Thyroid gland (tissue), 4 donors: Measurements from ENCODE around the gene TAF6. TPM values are rescaled to one million over a fixed set of nuclear protein-coding genes. Genes with fewer than 3 reads are reported as not detected.

Experiments
- DNase-seq, 2 donors: peaks; one replicate each; pipeline ENCODE4 v3.0.0-alpha.2; 2019
- H3K27ac ChIP-seq, 3 donors: fragments of 200-600 bp; sonication (generic); 1 replicate in 2 of 3; 2 replicates in 1 of 3; pipeline ENCODE4 v1.5.1; 2016 to 2019; ENCODE audit warnings: mild to moderate bottlenecking in 1 of 3, moderate library complexity in 1 of 3
- H3K27me3 ChIP-seq: fragments of 200-600 bp; sonication (generic); one replicate; pipeline ENCODE4 v1.5.1; 2019
- H3K36me3 ChIP-seq, 2 donors: fragments of 200-600 bp; sonication (generic); one replicate each; pipeline ENCODE4 v1.5.1; 2016 to 2019
- H3K4me1 ChIP-seq, 2 donors: fragments of 200-600 bp; sonication (generic); one replicate each; pipeline ENCODE4 v1.5.1; 2017 to 2019
- H3K4me3 ChIP-seq, 3 donors: fragments of 200-600 bp; sonication (generic); replicated peaks in 1 of 3; 1 replicate in 2 of 3; 2 replicates in 1 of 3; pipeline ENCODE4 v1.5.1; 2016; ENCODE audit warnings: mild to moderate bottlenecking in 1 of 3
- H3K9me3 ChIP-seq: fragments of 200-600 bp; sonication (generic); one replicate; pipeline ENCODE4 v1.5.1; 2017
- POLR2A ChIP-seq, 2 donors: fragments of 450-650 bp; IDR thresholded peaks; one replicate each; pipeline ENCODE4 v1.6.1; 2017; ENCODE audit warnings: antibody characterized with exemption in 2 of 2, mild to moderate bottlenecking in 2 of 2, moderate library complexity in 1 of 2
- WGBS, 2 donors: methylation state at CpG; one replicate each; pipeline ENCODE4 v1.1.5; 2017; 5-methylcytosine and 5-hydroxymethylcytosine counted together
- intact Hi-C: fragments of 100-400 bp; cut with DNase I; formaldehyde crosslinking; loops from one replicate; pipeline ENCODE4 v1.15.1; 2023
- total RNA-seq, 4 donors: library from RNA; depleted of rRNA; stranded (reverse); fragments of >200 nt; gene quantifications; one replicate each; pipeline ENCODE4 v1.2.3, GENCODE V29; 2016
- TF ChIP-seq, protein P1 (sequence below), 6 experiments: fragments of 200-600 bp in 3 of 6; fragments of 450-650 bp in 3 of 6; sonication (generic) in 3 of 6; IDR thresholded peaks; one replicate each; pipeline ENCODE4 v1.5.1; 2016 to 2019; ENCODE audit warnings: antibody characterized with exemption in 6 of 6, mild to moderate bottlenecking in 2 of 6, inconsistent platforms in 1 of 6, moderate library complexity in 1 of 6

The TAF6 gene
- total RNA-seq, 4 donors from 2014 or later = 50.3 to 104 (median 85.2) TPM

DNA sequence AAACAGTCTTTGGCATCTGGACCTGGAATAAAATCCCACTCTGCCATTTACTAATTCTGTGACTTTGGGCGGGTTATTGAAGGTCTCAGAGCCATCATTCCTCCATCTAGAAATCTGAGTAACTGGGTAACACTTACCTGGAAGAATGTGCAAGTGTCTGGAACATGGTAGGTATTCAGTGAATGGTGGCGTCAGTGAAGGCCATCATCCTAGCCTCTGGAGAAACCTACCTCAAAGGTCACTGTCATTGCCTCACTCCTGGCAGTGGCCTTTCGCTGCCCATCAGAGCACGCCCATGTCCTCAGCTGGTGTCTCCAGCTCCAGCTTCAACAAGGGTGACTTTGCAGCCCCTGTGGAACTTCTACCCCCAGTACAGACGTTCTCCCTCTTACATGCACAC is 44.7 kb upstream of the TAF6 start:
- Histone ChIP-seq H3K4me1 (peaks cover 6 to 15% of the 10 kb centered on the region in 2 donors), H3K9me3 (no peaks in the 10 kb centered on the region), H3K36me3 (no peaks in the 10 kb centered on the region), H3K4me3 (no peak overlapping the region), H3K27me3 (no peaks in the 10 kb centered on the region), H3K27ac (no peak overlapping the region)
- no peak for DNase-seq
- TF ChIP-seq POLR2A (IDR thresholded peaks at IDR 0.05) = no peak
- TF ChIP-seq, protein P1, sequence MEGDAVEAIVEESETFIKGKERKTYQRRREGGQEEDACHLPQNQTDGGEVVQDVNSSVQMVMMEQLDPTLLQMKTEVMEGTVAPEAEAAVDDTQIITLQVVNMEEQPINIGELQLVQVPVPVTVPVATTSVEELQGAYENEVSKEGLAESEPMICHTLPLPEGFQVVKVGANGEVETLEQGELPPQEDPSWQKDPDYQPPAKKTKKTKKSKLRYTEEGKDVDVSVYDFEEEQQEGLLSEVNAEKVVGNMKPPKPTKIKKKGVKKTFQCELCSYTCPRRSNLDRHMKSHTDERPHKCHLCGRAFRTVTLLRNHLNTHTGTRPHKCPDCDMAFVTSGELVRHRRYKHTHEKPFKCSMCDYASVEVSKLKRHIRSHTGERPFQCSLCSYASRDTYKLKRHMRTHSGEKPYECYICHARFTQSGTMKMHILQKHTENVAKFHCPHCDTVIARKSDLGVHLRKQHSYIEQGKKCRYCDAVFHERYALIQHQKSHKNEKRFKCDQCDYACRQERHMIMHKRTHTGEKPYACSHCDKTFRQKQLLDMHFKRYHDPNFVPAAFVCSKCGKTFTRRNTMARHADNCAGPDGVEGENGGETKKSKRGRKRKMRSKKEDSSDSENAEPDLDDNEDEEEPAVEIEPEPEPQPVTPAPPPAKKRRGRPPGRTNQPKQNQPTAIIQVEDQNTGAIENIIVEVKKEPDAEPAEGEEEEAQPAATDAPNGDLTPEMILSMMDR (IDR thresholded peaks at IDR 0.05) = no peak
- intact Hi-C loops = no loop called here
- 89 to 93% methylated on average over 5 of the region's 5 CpGs for WGBS, 2 donors

DNA sequence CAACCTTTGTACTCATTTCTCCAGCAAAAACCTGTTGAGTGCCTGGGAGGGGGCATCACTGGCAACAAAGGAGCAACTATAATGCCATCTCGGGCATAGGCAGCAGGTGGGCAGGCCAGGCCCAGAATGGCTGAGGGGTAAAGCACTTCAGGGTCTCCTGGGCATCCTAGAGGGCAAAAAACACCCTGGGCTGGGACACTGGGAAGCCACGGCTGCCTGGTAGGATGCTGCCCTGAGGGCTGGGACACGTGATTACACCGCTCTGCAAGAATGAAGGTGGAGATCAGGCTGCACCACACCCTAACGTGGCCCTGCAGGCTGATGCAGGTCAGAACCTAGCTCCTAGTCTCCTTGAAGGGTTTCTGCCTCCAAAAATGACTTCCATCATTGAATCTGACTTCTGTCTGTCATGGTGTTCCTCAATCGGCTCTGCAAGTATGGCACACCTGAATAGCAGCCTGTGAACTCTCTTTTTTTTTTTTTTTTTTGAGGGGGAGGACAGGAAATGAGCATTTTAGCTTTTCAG is 43.9 kb upstream of the TAF6 start:
- Histone ChIP-seq H3K4me3 (no peak overlapping the region), H3K27ac (no peak overlapping the region), H3K36me3 (no peaks in the 10 kb centered on the region), H3K9me3 (no peaks in the 10 kb centered on the region), H3K27me3 (no peaks in the 10 kb centered on the region), H3K4me1 (peaks cover 5 to 7% of the 10 kb centered on the region in 2 donors)
- intact Hi-C loops = no loop called here
- TF ChIP-seq POLR2A (IDR thresholded peaks at IDR 0.05) = no peak
- TF ChIP-seq, protein P1 (IDR thresholded peaks at IDR 0.05) = no peak
- DNase-seq = no peak
- 56 to 64% methylated on average over 2 to 6 of the region's 6 CpGs for WGBS, 2 donors

- DNase-seq = no peak
- no peak overlapping the region for H3K4me3 ChIP-seq
- 91 to 95% methylated on average over 13 to 17 of the region's 18 CpGs for WGBS, 2 donors
- peaks cover 13% of the 10 kb centered on the region in 2 donors for H3K4me1 ChIP-seq
- no peaks in the 10 kb centered on the region for H3K27me3 ChIP-seq
- intact Hi-C loops = no loop called here
- no peaks in the 10 kb centered on the region for H3K9me3 ChIP-seq
- H3K36me3 ChIP-seq = peaks cover 0 to under 1% of the 10 kb centered on the region in 2 donors
- TF ChIP-seq, protein P1 (IDR thresholded peaks at IDR 0.05) = no peak
- TF ChIP-seq POLR2A (IDR thresholded peaks at IDR 0.05) = no peak
- H3K27ac ChIP-seq = no peak overlapping the region
These were observed 40.9 kb upstream of the TAF6 start for GRCh38 chr7:100160067-100160466.

- intact Hi-C loops = no loop called here
- peaks cover 0 to 5% of the 10 kb centered on the region in 2 donors for H3K36me3 ChIP-seq
- H3K9me3 ChIP-seq = no peaks in the 10 kb centered on the region
- DNase-seq = no peak
- 69 to 70% methylated on average over 7 of the region's 7 CpGs for WGBS, 2 donors
- H3K27me3 ChIP-seq = no peaks in the 10 kb centered on the region
- no peak for TF ChIP-seq POLR2A (IDR thresholded peaks at IDR 0.05)
- TF ChIP-seq, protein P1 (IDR thresholded peaks at IDR 0.05) = no peak
- peaks cover 13% of the 10 kb centered on the region in 2 donors for H3K4me1 ChIP-seq
- H3K4me3 ChIP-seq = peak overlapping the region; percentile 77 to 97 (median 92)
- H3K27ac ChIP-seq = peak overlapping the region; percentile 63 to 69 (median 67)
These were observed 40.0 kb upstream of the TAF6 start for GRCh38 chr7:100159099-100159623.

DNA sequence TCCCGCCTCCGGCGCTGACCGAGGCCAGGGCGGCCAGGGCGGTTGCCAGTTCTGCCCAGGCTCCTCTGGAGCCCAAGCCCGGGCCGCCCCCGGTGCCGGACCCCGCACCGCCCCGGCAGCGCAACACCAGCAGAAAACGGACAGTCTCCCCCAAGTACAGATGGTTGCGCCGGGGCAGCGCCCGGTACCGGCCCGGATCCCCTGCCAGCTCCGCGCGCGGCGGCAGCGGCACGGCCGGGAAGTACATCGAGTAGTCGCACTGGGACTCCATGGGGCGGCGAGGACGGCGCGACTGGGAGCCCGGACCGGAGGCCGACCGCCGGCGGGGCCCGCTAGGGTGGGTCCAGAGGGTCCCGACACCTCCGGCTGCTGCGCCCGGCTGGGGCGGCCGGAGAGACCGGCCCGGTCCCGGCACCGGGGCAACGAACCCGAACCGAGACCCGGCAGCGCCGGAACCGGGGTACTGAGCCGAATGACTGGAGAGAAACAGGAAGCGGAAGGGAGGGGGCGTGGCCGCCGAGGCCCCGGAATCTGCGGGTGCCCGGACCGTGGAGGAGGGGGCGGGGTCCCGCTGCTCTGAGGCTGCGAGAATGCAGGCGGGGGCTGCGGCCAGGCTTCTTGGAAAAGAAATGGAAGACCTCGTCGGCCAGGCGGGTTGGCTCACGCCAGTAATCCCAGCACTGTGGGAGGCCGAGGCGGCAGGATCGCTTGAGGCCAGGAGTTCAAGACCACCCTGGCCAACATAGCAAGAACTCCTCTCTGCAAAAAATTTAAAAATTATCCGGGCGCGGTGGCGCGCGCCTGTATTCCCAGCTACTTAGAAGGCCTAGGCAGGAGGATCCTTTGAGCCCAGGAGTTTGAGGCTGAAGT is 39.3 kb upstream of the TAF6 start, which contains the start of gene TRAPPC14:
Gene TRAPPC14, minus strand, starts transcription at position 495 of the 870 bp plus-strand sequence. Its CDS starts 224 bp downstream, at position 271.
- peak; percentile 96 for DNase-seq
- H3K36me3 ChIP-seq = peaks cover 0 to 8% of the 10 kb centered on the region in 2 donors
- H3K9me3 ChIP-seq = no peaks in the 10 kb centered on the region
- H3K4me3 ChIP-seq = peak within 1 kb of the TSS; percentile 77 to 97 (median 92)
- TF ChIP-seq POLR2A (IDR thresholded peaks at IDR 0.05) = peak in 1 of 2 donors; percentile 74
- TF ChIP-seq, protein P1 (IDR thresholded peaks at IDR 0.05) = no peak
- no peaks in the 10 kb centered on the region for H3K27me3 ChIP-seq
- intact Hi-C loops = no loop called here
- WGBS, 2 donors = 2 to 3% methylated on average over 17 to 48 of the region's 87 CpGs
- H3K27ac ChIP-seq = peak within 1 kb of the TSS; percentile 63 to 69 (median 67)
- peaks cover 13% of the 10 kb centered on the region in 2 donors for H3K4me1 ChIP-seq
